Transverse colon (tissue), 4 donors: ENCODE results near the gene MDFIC. TPM values are rescaled to one million over a fixed set of nuclear protein-coding genes. Genes with fewer than 3 reads are reported as not detected.

ENCODE experiments used
- DNase-seq: peaks from one replicate; pipeline ENCODE4 v3.0.0-alpha.2; 2019
- H3K27ac ChIP-seq, 4 donors: fragments of 200-600 bp; sonication (generic); 2 replicates each; pipeline ENCODE4 v1.5.1; 2016 to 2018; ENCODE audit warnings: inconsistent platforms in 4 of 4
- H3K27me3 ChIP-seq: fragments of 200-600 bp; sonication (generic); 2 replicates; pipeline ENCODE4 v1.5.1; 2017; ENCODE audit warnings: inconsistent platforms
- H3K36me3 ChIP-seq, 4 donors: fragments of 200-600 bp; sonication (generic); 2 replicates each; pipeline ENCODE4 v1.5.1; 2017 to 2019; ENCODE audit warnings: inconsistent platforms in 4 of 4
- H3K4me1 ChIP-seq, 4 donors: fragments of 200-600 bp; sonication (generic); 2 replicates each; pipeline ENCODE4 v1.5.1; 2017 to 2020; ENCODE audit warnings: inconsistent platforms in 4 of 4
- H3K4me3 ChIP-seq, 4 donors: fragments of 200-600 bp; sonication (generic); 1 replicate in 1 of 4; 2 replicates in 3 of 4; pipeline versions ENCODE4 v1.5.1 to v1.6.1; 2017 to 2019; ENCODE audit warnings: inconsistent platforms in 4 of 4
- H3K9me3 ChIP-seq, 2 donors: fragments of 200-600 bp; sonication (generic); 2 replicates each; pipeline ENCODE4 v1.5.1; 2017 to 2019; ENCODE audit warnings: inconsistent platforms in 2 of 2
- EP300 ChIP-seq: sonication (generic); formaldehyde crosslinking; IDR thresholded peaks from one replicate; pipeline ENCODE4 v1.6.1; 2017; ENCODE audit warnings: antibody characterized with exemption, low read depth
- POLR2A ChIP-seq: fragments of 450-650 bp; IDR thresholded peaks from one replicate; pipeline ENCODE4 v1.6.1; 2016; ENCODE audit warnings: antibody characterized with exemption, mild to moderate bottlenecking, moderate library complexity
- POLR2AphosphoS5 ChIP-seq, 3 donors: sonication (generic); formaldehyde crosslinking; IDR thresholded peaks; one replicate each; pipeline ENCODE4 v1.6.1; 2016; ENCODE audit warnings: antibody characterized with exemption in 3 of 3
- WGBS, 2 donors: methylation state at CpG; one replicate each; pipeline ENCODE4 v1.1.5; 2018; ENCODE audit warnings: low coverage in 1 of 2; 5-methylcytosine and 5-hydroxymethylcytosine counted together
- in situ Hi-C, 4 donors: fragments of 200-750 bp; cut with MboI; loops; one replicate each; pipeline versions ENCODE4 v1.15.0 to v1.15.1; 2017; ENCODE audit warnings: low sequenced_read_pairs in 3 of 4, low pct_ligation_motif_present in 1 of 4, low pct_unique_long_range_greater_than_20kb in 1 of 4
- intact Hi-C: fragments of 100-400 bp; cut with DNase I; formaldehyde crosslinking; loops from one replicate; pipeline ENCODE4 v1.15.1; 2023; ENCODE audit warnings: low total_unique reads
- total RNA-seq, 4 donors: library from RNA; depleted of rRNA; stranded (reverse); fragments of >200 nt; gene quantifications; one replicate each; pipeline ENCODE4 v1.1.0, GENCODE V29; 2016
- TF ChIP-seq, protein P1 (sequence below), 5 experiments: fragments of 200-600 bp in 3 of 5; fragments of 450-650 bp in 2 of 5; sonication (generic) in 3 of 5; IDR thresholded peaks; 1 replicate in 2 of 5; 2 replicates in 3 of 5; pipeline ENCODE4 v1.5.1; 2016 to 2017; ENCODE audit warnings: antibody characterized with exemption in 5 of 5, inconsistent platforms in 3 of 5, mild to moderate bottlenecking in 2 of 5, moderate library complexity in 1 of 5

Gene MDFIC
- total RNA-seq, 4 donors from 2014 or later: 4.5 to 14.8 (median 9.6) TPM

DNA sequence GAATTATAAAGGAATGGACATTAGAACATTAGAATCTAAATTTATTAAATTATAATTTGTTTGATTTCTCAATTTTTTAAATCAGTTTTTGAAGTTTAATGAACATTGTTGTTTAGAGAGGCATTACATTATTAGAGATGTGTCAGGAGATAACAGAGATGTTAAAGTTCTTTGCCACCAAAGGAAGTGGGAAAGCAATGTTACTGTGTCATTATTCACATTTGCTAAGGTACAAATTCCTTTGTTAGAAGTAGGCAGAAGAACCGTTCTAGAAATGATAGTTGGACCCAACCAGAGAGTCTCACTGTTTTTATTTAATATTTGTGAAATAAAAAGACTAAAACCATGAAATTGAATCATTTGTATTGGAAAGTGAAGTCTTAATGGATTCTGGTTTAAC, 92.9 kb downstream of the MDFIC start:
- Histone ChIP-seq H3K36me3 (no peaks in the 10 kb centered on the region), H3K27me3 (no peaks in the 10 kb centered on the region), H3K27ac (no peak overlapping the region), H3K9me3 (no peaks in the 10 kb centered on the region), H3K4me3 (no peak overlapping the region), H3K4me1 (peaks cover 8 to 13% (median 10%) of the 10 kb centered on the region in 4 donors)
- intact Hi-C loops (no loop called here), in situ Hi-C loops (no loop called here)
- WGBS, 2 donors: 84 to 93% methylated on average over 1 of the region's 1 CpG
- DNase-seq: no peak
- TF ChIP-seq EP300 (no peak), POLR2AphosphoS5 (IDR thresholded peaks at IDR 0.05) (no peak), POLR2A (no peak)
- TF ChIP-seq, protein P1, sequence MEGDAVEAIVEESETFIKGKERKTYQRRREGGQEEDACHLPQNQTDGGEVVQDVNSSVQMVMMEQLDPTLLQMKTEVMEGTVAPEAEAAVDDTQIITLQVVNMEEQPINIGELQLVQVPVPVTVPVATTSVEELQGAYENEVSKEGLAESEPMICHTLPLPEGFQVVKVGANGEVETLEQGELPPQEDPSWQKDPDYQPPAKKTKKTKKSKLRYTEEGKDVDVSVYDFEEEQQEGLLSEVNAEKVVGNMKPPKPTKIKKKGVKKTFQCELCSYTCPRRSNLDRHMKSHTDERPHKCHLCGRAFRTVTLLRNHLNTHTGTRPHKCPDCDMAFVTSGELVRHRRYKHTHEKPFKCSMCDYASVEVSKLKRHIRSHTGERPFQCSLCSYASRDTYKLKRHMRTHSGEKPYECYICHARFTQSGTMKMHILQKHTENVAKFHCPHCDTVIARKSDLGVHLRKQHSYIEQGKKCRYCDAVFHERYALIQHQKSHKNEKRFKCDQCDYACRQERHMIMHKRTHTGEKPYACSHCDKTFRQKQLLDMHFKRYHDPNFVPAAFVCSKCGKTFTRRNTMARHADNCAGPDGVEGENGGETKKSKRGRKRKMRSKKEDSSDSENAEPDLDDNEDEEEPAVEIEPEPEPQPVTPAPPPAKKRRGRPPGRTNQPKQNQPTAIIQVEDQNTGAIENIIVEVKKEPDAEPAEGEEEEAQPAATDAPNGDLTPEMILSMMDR (IDR thresholded peaks at IDR 0.05): no peak

DNA sequence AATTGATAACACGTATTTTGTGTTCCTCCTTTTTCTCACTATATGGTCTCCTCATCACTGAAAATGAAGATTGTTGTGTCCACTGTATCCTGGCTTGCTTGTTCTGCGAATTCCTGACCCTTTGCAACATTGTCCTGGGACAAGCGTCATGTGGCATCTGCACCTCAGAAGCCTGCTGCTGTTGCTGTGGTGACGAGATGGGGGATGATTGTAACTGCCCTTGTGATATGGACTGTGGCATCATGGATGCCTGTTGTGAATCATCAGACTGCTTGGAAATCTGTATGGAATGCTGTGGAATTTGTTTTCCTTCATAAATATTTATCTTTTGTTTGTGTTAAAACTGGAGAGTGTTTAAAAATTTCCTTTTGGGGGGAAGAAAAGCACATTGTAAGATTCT, 93.7 kb downstream of the MDFIC start:
- Histone ChIP-seq H3K4me1 (peaks cover under 1 to 4% (median 1%) of the 10 kb centered on the region in 4 donors), H3K27me3 (no peaks in the 10 kb centered on the region), H3K4me3 (no peak overlapping the region), H3K9me3 (no peaks in the 10 kb centered on the region), H3K27ac (no peak overlapping the region), H3K36me3 (no peaks in the 10 kb centered on the region)
- TF ChIP-seq EP300: no peak
- no peak for TF ChIP-seq POLR2A
- TF ChIP-seq, protein P1 (IDR thresholded peaks at IDR 0.05): no peak
- TF ChIP-seq POLR2AphosphoS5 (IDR thresholded peaks at IDR 0.05): peak in 1 of 3 donors; percentile 40
- DNase-seq: peak; percentile 18
- WGBS, 2 donors: 76 to 93% methylated on average over 4 of the region's 4 CpGs
- intact Hi-C loops (no loop called here), in situ Hi-C loops (no loop called here)

DNA sequence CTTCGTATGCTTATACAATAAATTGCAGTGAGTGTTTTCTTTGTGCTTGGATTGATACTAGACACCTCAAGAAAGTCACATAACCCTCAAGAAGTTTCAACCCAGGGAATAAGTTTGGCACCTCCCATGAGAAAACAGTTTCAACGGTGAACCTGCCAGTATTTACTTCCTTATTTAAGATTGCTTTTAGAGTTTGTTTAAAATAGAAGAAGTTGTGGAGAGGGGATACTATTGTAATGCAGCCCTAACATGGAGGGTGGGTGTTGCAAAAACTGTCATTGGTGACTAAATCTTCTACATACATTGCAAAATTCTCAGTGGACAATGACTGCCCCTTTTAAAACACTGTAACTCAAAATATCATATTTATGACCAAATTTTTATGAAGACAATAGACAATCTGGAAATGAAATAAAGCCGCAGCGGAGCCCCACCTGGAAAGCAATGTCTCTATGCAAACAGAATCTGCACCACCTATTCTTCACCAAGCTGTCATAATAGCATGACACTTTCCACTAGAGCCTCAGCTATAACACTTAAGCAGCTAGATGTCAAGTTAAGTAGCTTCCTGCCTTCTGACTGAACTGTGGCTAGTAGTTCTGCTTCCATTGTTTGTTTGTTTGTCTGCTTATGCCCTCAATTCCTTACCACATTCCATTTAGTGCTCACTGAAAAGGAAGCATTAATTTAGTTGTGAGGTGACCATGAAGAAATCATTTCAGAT, 98.2 kb downstream of the MDFIC start:
- in situ Hi-C loops: no loop called here
- no peak for TF ChIP-seq POLR2AphosphoS5 (IDR thresholded peaks at IDR 0.05)
- TF ChIP-seq, protein P1 (IDR thresholded peaks at IDR 0.05): no peak
- TF ChIP-seq POLR2A: no peak
- TF ChIP-seq EP300: no peak

DNA sequence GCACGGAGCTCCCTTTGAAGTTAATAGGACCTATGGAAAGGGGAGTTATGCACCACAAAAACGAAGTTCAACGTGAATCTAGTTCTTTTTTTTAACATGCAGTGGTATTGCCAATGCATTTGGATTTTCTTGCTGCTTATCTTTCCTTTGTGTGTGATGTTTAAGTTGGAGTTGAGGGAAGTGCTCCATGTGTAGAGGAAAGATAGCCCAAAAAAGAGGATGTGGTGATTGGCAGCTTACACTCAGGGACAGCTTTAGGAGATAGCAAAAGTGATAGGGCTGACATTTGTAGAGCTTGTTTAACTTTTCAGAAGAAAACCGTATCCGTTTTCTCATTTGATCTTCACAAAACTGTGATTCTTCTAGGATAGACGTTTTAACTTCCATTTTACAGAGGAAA, 101.3 kb downstream of the MDFIC start:
- no peak for DNase-seq
- no peak overlapping the region for H3K27ac ChIP-seq
- 68 to 73% methylated on average over 6 of the region's 6 CpGs for WGBS, 2 donors
- H3K27me3 ChIP-seq: no peaks in the 10 kb centered on the region
- TF ChIP-seq POLR2A: no peak
- TF ChIP-seq, protein P1 (IDR thresholded peaks at IDR 0.05): no peak
- no peak for TF ChIP-seq EP300
- no peak for TF ChIP-seq POLR2AphosphoS5 (IDR thresholded peaks at IDR 0.05)
- no peak overlapping the region for H3K4me3 ChIP-seq
- intact Hi-C loops (no loop called here), in situ Hi-C loops (no loop called here)
- H3K4me1 ChIP-seq: no peaks in the 10 kb centered on the region
- no peaks in the 10 kb centered on the region for H3K9me3 ChIP-seq
- no peaks in the 10 kb centered on the region for H3K36me3 ChIP-seq

More for the DNA sequence above, 98.2 kb downstream of the MDFIC start:
- Histone ChIP-seq H3K27me3 (no peaks in the 10 kb centered on the region), H3K36me3 (no peaks in the 10 kb centered on the region), H3K4me1 (no peaks in the 10 kb centered on the region), H3K4me3 (no peak overlapping the region), H3K9me3 (no peaks in the 10 kb centered on the region), H3K27ac (no peak overlapping the region)
- intact Hi-C loops: no loop called here
- no peak for DNase-seq
- 50 to 56% methylated on average over 4 of the region's 4 CpGs for WGBS, 2 donors
